IPS-18a (cell line): ENCODE measurements around the gene XG.
"Not testable (repeated sequence)": the region's sequence is repeated elsewhere in the genome, so short reads cannot be mapped to it uniquely, and the experiment has no call there.

Experiments used
- H3K27ac ChIP-seq: one replicate; pipeline ENCODE4 v1.5.1; 2013; ENCODE audit warnings: low read length
- H3K27me3 ChIP-seq: one replicate; pipeline ENCODE4 v1.6.1; 2013; ENCODE audit warnings: mild to moderate bottlenecking, low read length; ENCODE audit not compliant: control insufficient read depth, insufficient read depth
- H3K36me3 ChIP-seq: one replicate; pipeline ENCODE4 v1.6.1; 2013; ENCODE audit warnings: low read depth, low read length; ENCODE audit not compliant: control insufficient read depth
- H3K4me1 ChIP-seq: one replicate; pipeline ENCODE4 v1.6.1; 2013; ENCODE audit warnings: low read depth, low read length; ENCODE audit not compliant: control insufficient read depth
- H3K4me3 ChIP-seq: one replicate; pipeline ENCODE4 v1.5.1; 2013; ENCODE audit warnings: low read length
- H3K9ac ChIP-seq: one replicate; pipeline ENCODE4 v1.6.1; 2013; ENCODE audit warnings: mild to moderate bottlenecking, low read length, moderate library complexity
- H3K9me3 ChIP-seq: one replicate; pipeline ENCODE4 v1.6.1; 2013; ENCODE audit warnings: low read depth, low read length; ENCODE audit not compliant: control insufficient read depth

Gene XG

DNA sequence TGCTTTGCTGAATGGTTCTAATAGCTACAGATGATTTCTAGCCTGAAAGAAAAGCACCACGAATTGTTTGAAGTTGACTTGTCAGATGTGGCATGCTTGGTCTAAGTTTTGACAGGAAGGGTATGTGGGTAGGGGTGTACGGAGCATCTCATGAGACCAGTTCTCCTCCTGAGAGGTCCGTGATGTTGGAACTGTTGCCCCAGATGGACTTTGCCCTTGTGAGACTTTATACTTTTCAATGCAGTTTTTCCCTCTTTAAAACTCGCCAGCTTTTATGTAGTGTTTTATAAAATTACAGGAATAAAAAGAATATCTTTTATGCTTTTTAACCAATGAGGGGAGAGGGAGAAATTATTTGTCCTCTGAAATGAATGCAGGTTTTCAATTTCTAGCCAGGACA lies 16.6 kb upstream of the XG start:
- Histone ChIP-seq H3K4me3 (no peak overlapping the region), H3K4me1 (no peaks in the 10 kb centered on the region), H3K27me3 (no peaks in the 10 kb centered on the region), H3K27ac (no peak overlapping the region), H3K9me3 (no peaks in the 10 kb centered on the region), H3K36me3 (peaks cover 4% of the 10 kb centered on the region), H3K9ac (no peak overlapping the region)

DNA sequence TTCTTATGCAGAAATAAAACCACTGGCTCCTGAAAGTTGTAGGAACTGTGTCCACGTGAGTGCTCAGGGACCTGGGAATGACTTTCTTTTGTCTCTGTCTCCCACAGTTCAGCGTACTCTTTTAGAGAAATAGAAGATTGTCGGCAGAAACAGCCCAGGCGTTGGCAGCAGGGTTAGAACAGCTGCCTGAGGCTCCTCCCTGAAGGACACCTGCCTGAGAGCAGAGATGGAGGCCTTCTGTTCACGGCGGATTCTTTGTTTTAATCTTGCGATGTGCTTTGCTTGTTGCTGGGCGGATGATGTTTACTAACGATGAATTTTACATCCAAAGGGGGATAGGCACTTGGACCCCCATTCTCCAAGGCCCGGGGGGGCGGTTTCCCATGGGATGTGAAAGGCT lies 11.2 kb upstream of the XG start:
- Histone ChIP-seq H3K4me1 (no peaks in the 10 kb centered on the region), H3K27me3 (no peaks in the 10 kb centered on the region), H3K9ac (no peak overlapping the region), H3K9me3 (no peaks in the 10 kb centered on the region), H3K4me3 (no peak overlapping the region), H3K36me3 (peaks cover 4% of the 10 kb centered on the region), H3K27ac (no peak overlapping the region)

DNA sequence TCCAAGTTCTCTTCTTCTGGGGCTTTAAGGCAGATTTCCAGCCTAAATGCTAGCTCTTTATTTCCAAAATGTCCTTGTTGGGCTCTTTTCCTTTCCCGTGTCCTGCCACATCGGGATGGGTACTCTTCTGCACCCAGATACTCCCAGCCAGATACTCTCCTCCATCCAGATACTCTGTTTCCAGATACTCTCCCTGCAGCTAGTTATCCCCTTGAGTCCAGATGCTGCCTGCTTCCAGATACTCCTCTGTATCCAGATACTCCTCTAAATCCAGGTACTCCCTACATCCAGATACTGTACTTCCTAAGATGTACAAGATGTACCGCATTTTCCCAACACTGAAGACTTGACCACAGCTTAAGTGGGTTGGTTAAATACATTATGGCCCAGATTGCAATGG lies 10.5 kb upstream of the XG start:
- Histone ChIP-seq H3K9ac (no peak overlapping the region), H3K27ac (no peak overlapping the region), H3K4me1 (no peaks in the 10 kb centered on the region), H3K9me3 (no peaks in the 10 kb centered on the region), H3K36me3 (peaks cover 4% of the 10 kb centered on the region), H3K27me3 (no peaks in the 10 kb centered on the region), H3K4me3 (no peak overlapping the region)

DNA sequence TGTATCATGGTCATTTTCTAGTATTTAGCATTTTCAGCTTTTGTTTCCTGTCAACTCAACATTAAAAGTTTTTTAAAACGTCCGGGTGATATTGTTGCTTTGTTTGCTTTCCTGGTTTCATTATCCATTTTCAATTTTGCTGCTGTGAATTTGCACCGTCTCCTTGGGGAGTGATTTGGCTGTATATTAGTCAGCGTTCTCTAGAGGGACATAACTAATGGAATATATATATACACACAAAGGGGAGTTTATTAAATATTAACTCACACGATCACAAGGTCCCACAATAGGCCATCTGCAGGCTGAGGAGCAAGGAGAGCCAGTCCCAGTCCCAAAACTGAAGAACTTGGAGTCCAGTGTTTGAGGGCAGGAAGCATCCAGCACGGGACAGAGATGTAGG lies 5.6 kb upstream of the XG start:
- H3K27ac ChIP-seq, H3K9ac ChIP-seq, H3K36me3 ChIP-seq, H3K9me3 ChIP-seq, H3K4me1 ChIP-seq, H3K4me3 ChIP-seq, H3K27me3 ChIP-seq: not testable (repeated sequence)

DNA sequence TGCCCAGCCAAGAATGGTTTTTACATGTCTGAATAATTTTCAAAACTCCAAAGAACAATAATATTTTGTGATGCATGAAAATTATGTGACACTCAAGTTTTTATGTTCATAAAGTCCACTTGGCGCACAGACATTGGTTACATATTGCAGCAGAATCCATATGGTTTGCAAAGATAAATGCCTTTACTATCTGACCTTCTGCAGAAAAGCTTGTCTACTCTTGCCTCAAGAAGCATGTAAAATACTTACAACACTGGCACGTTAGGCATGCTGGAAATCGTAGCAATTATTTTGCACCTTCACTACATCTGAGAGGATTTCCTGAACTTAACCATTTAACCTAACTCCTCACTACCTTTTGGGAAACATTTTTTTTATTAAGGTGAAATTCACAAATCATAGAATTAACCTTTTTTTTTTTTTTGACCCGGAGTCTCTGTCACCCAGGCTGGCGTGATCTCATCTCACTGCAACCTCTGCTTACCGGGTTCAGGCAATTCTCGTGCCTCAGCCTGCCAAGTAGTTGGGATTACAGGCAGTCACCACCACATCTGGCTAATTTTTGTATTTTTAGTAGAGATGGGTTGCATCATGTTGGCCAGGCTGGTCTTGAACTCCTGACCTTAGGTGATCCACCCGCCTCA lies 3.5 kb upstream of the XG start:
- H3K27me3 ChIP-seq, result no peaks in the 10 kb centered on the region
- H3K9me3 ChIP-seq, result peaks cover 3% of the 10 kb centered on the region
- no peak overlapping the region for H3K4me3 ChIP-seq
- no peaks in the 10 kb centered on the region for H3K4me1 ChIP-seq
- no peaks in the 10 kb centered on the region for H3K36me3 ChIP-seq
- H3K27ac ChIP-seq, result no peak overlapping the region
- no peak overlapping the region for H3K9ac ChIP-seq

DNA sequence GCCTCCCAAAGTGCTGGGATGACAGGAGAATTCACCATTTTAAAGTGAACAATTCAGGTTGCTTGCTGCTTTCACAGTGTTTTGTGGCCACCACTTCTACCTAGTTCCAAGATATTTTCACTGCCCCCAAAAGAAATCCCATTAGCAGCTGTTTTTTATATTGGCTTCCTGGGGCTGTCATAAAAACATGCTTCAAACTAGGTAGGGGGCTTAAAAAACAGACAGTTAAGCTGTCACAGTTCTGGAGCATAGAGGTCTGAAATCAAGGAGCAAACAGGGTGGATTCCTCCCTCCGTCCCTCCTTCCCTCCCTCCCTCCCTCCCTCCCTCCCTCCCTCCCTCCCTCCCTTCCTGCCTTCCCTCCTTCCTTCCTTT lies 3.0 kb upstream of the XG start:
- H3K27me3 ChIP-seq, result no peaks in the 10 kb centered on the region
- no peak overlapping the region for H3K27ac ChIP-seq
- no peaks in the 10 kb centered on the region for H3K36me3 ChIP-seq
- H3K4me3 ChIP-seq, result no peak overlapping the region
- H3K9ac ChIP-seq, result no peak overlapping the region
- peaks cover 3% of the 10 kb centered on the region for H3K9me3 ChIP-seq
- H3K4me1 ChIP-seq, result no peaks in the 10 kb centered on the region

DNA sequence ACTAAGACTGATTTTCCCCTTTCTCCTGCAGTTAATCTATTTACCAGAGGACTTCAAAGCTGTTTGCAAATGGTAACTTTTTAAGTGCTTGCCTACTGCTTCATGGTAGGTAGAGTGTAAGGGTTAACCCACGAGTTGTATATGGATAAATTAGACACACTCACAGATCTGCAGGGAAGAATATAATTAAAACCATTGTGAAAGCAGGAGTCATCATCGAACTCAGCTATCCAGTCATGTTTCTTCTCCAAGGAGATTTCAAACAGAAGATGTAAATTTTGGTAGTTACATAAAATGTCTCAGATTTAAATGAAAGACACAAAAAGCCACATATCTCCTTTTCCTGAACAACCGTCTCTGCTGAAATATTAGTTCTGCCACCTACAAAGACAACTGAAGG lies 549 bp upstream of the XG start:
- H3K9me3 ChIP-seq, result peaks cover 3% of the 10 kb centered on the region
- no peaks in the 10 kb centered on the region for H3K4me1 ChIP-seq
- H3K27ac ChIP-seq, result no peak overlapping the region
- H3K4me3 ChIP-seq, result no peak overlapping the region
- H3K9ac ChIP-seq, result no peak overlapping the region
- no peaks in the 10 kb centered on the region for H3K36me3 ChIP-seq
- no peaks in the 10 kb centered on the region for H3K27me3 ChIP-seq

DNA sequence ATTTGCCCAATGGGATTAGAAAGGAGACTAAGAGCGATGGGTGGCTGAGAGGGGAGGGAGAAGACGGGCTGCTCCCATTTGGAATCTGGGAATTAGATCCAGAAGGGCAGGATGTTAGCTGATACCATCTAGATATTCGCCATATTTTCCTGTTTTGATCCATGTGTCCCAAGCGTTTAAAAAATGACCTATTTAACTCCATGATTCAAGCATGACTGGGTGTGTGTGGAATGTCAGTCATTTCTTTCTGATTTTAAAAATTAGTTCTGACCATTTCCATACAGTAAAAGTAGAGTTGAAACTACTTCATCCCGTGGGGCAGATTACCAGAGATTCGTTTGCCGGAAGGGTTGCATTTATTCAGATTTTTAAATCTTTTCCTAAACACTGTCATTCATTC lies 601 bp downstream of the XG start:
- H3K9ac ChIP-seq, H3K27me3 ChIP-seq, H3K4me1 ChIP-seq, H3K9me3 ChIP-seq, H3K27ac ChIP-seq, H3K36me3 ChIP-seq, H3K4me3 ChIP-seq: not testable (repeated sequence)

DNA sequence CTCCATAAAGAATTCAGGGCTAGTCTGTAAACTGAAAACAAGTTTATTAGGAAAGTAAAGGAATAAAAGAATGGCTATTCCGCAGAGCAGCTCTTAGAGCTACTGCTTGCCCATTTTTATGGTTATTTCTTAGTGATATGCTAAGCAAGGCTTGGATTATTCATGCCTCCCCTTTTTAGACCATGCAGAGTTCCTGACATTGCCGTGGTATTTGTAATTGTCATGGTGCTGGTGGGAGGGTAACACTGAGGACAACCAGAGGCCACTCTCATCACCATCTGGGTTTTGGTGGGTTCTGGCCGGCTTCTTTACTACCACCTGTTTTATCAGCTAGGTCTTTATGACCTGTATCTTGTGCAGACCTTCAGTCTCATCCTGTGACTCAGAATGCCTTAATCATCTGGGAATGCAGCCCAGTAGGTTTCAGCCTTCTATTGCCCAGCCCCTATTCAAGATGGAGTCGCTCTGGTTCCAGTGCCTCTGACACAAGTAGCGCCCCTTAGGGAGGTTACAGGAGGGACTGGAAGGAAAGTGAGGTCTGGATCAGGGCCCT lies 3.4 kb downstream of the XG start:
- not testable (repeated sequence) for H3K4me1 ChIP-seq, H3K9ac ChIP-seq, H3K9me3 ChIP-seq, H3K36me3 ChIP-seq, H3K27me3 ChIP-seq, H3K4me3 ChIP-seq, H3K27ac ChIP-seq

DNA sequence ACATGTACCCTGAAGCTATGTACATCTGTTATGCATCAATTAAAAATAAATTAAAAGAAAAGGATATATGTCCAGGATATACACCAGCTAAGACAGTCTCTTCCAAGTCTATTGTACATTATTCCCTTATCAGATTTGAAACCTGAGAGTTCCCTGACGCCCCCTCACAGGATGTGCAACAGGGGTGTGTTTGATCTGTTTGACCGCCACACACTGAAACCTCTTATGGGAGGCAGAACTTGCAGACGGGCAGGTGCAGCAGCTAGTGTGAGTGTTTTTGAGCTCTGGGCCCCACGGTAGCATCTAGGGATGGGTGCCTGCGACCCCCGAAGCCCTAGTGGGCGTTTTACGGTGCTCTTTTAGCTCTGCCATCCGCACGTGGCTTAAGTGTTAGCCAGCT lies 4.7 kb downstream of the XG start:
- Histone ChIP-seq H3K36me3 (no peaks in the 10 kb centered on the region), H3K9ac (no peak overlapping the region), H3K4me3 (no peak overlapping the region), H3K27ac (no peak overlapping the region), H3K9me3 (no peaks in the 10 kb centered on the region), H3K27me3 (no peaks in the 10 kb centered on the region), H3K4me1 (no peaks in the 10 kb centered on the region)

DNA sequence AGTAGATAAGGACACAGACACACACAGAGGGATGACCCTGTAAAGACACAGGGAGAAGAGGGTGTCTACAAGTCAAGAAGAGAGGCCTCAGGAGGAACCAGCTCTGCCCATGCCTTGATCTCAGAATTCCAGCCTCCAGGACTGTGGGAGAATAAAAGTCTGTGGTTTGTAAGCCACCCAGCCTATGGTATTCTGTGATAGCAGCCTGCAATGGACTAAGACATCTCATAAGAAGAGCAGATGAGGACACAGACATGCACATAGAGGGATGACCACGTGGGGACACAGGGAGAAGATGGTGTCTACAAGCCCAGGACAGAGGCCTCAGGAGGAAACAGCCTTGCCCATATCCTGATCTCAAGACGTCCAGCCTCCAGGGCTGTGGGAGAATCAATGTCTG lies 9.4 kb downstream of the XG start:
- Histone ChIP-seq H3K9ac (no peak overlapping the region), H3K4me1 (no peaks in the 10 kb centered on the region), H3K27ac (no peak overlapping the region), H3K9me3 (no peaks in the 10 kb centered on the region), H3K4me3 (no peak overlapping the region), H3K36me3 (no peaks in the 10 kb centered on the region), H3K27me3 (no peaks in the 10 kb centered on the region)

DNA sequence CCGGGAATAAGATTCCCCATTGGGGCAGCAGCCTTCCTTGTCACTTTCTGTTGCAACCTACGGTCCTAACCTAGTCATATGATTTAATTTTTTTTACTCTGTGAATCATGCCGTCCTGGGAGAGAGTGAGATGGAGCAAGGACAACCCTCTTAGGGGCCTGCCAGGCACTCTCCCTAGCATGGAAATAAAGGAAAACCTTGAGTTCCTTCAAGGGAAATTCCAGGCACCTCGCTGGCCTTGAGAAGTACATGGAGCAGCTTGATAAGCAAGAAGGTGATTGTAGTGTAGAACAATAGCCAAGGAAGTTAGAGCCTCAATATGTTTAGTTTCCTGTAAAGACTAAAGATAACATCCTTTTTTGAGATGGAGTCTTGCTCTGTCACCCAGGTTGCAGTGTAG lies 10.8 kb downstream of the XG start:
- H3K27me3 ChIP-seq, H3K4me1 ChIP-seq, H3K36me3 ChIP-seq, H3K27ac ChIP-seq, H3K9me3 ChIP-seq, H3K4me3 ChIP-seq, H3K9ac ChIP-seq: not testable (repeated sequence)
